AG09309 (cell line): Measurements from ENCODE around the gene ELAVL1.
A peak's percentile ranks its signal among the peaks of the same experiment; 100 is the strongest.
"Not testable (repeated sequence)": the region's sequence is repeated elsewhere in the genome, so short reads cannot be mapped to it uniquely, and the experiment has no call there.

Experiments used
- DNase-seq: peaks from one replicate; pipeline ENCODE4 v3.0.0-alpha.2; 2010; ENCODE audit warnings: low read depth
- H3K4me3 ChIP-seq: 2 replicates; pipeline ENCODE4 v1.5.1; 2011; ENCODE audit warnings: mild to moderate bottlenecking, low read depth, low read length, moderate library complexity; ENCODE audit not compliant: control insufficient read depth
- CTCF ChIP-seq: IDR thresholded peaks from 2 replicates; pipeline ENCODE4 v1.5.1; 2011; ENCODE audit warnings: mild to moderate bottlenecking, low read depth, low read length, inconsistent platforms; ENCODE audit not compliant: insufficient read depth, control insufficient read depth; ENCODE audit errors: missing control alignments

The ELAVL1 gene

GRCh38 chr19:7931221-7932061, 74.0 kb downstream of the ELAVL1 start:
- no peak for TF ChIP-seq CTCF

GRCh38 chr19:7930765-7931164, 74.7 kb downstream of the ELAVL1 start:
- no peak for DNase-seq
- no peak for TF ChIP-seq CTCF
- no peak overlapping the region for H3K4me3 ChIP-seq

More at GRCh38 chr19:7931221-7932061, 74.0 kb downstream of the ELAVL1 start:
- DNase-seq = no peak
- no peak overlapping the region for H3K4me3 ChIP-seq

- DNase-seq, H3K4me3 ChIP-seq: not testable (repeated sequence)
Measured at GRCh38 chr19:7930030-7930429, 75.4 kb downstream of the ELAVL1 start.

- peak; percentile 83 for DNase-seq
- peak overlapping the region; percentile 10 for H3K4me3 ChIP-seq
Measured at GRCh38 chr19:7928741-7929701, 76.4 kb downstream of the ELAVL1 start.

GRCh38 chr19:7928334-7928706, 77.1 kb downstream of the ELAVL1 start:
- DNase-seq = no peak
- no peak overlapping the region for H3K4me3 ChIP-seq
- no peak for TF ChIP-seq CTCF

More at GRCh38 chr19:7928741-7929701, 76.4 kb downstream of the ELAVL1 start:
- peak; percentile 54 for TF ChIP-seq CTCF

GRCh38 chr19:7927605-7928333, 77.7 kb downstream of the ELAVL1 start:
- TF ChIP-seq CTCF = no peak
- DNase-seq = no peak
- no peak overlapping the region for H3K4me3 ChIP-seq
